IMR-90 (cell line): ENCODE data around the gene PCDHGA4. TPM values are rescaled to one million over a fixed set of nuclear protein-coding genes. Genes with fewer than 3 reads are reported as not detected.

Source experiments
- ATAC-seq: fragments of 200-7000 bp; cut with Tn5 transposase; 2 replicates; pipeline ENCODE4 v1.9.1; 2020; ENCODE audit warnings: low read depth, mild to moderate bottlenecking, moderate library complexity
- BruUV-seq: library from RNA; stranded (reverse); fragments of 400-500 nt; replicated peaks from 2 replicates; lab custom pipeline; 2021; lab: Mats Ljungman, UMichigan
- CTCF ChIA-PET: fragments of 300-600 bp; formaldehyde crosslinking; extraction: SDS; loops from one replicate; lab custom pipeline; 2021; ENCODE audit warnings: antibody characterized with exemption; lab: Yijun Ruan, JAX
- POLR2A ChIA-PET: fragments of 300-600 bp; sonication (Branson Sonifier 250); formaldehyde crosslinking; loops from one replicate; lab custom pipeline; 2022; ENCODE audit warnings: antibody characterized with exemption; ENCODE audit not compliant: unreplicated experiment; lab: Charles Lee
- DNase-seq: peaks from one replicate; pipeline ENCODE4 v3.0.0; 2013
- H2AFZ ChIP-seq: replicated peaks from 2 replicates; pipeline ENCODE3; 2013; ENCODE audit warnings: low read length, mild to moderate bottlenecking; ENCODE audit not compliant: poor library complexity
- H2AK5ac ChIP-seq: 2 replicates; pipeline ENCODE4 v1.6.1; 2013; ENCODE audit warnings: low read depth, low read length, inconsistent platforms
- H2AK9ac ChIP-seq: replicated peaks from 2 replicates; pipeline ENCODE3; 2013; ENCODE audit warnings: mild to moderate bottlenecking, low read depth, low read length, moderate library complexity; ENCODE audit not compliant: poor library complexity
- H2BK120ac ChIP-seq: 2 replicates; pipeline ENCODE4 v1.6.1; 2013; ENCODE audit warnings: low read depth, low read length, inconsistent platforms
- H2BK15ac ChIP-seq: 3 replicates; pipeline ENCODE4 v1.6.1; 2013; ENCODE audit warnings: low read depth, low read length, inconsistent platforms
- H2BK20ac ChIP-seq: 2 replicates; pipeline ENCODE4 v1.6.1; 2013; ENCODE audit warnings: low read depth, mild to moderate bottlenecking, inconsistent platforms, low read length, moderate library complexity
- H2BK5ac ChIP-seq: 2 replicates; pipeline ENCODE4 v1.6.1; 2013; ENCODE audit warnings: mild to moderate bottlenecking, low read depth, low read length, inconsistent platforms; ENCODE audit not compliant: poor library complexity, severe bottlenecking
- H3K14ac ChIP-seq: replicated peaks from 2 replicates; pipeline ENCODE4 v1.6.1; 2013; ENCODE audit warnings: low read depth, low read length, inconsistent platforms
- H3K18ac ChIP-seq: 2 replicates; pipeline ENCODE4 v1.6.1; 2013; ENCODE audit warnings: low read depth, low read length, control low read depth
- H3K23ac ChIP-seq: 2 replicates; pipeline ENCODE4 v1.6.1; 2013; ENCODE audit warnings: low read depth, low read length, inconsistent platforms
- H3K27ac ChIP-seq: 2 replicates; pipeline ENCODE4 v1.5.1; 2013; ENCODE audit warnings: mild to moderate bottlenecking, control low read depth, low read length; ENCODE audit not compliant: insufficient read depth
- H3K27me3 ChIP-seq: 2 replicates; pipeline ENCODE4 v1.6.1; 2013; ENCODE audit warnings: low read length; ENCODE audit not compliant: control insufficient read depth, insufficient read depth
- H3K36me3 ChIP-seq: 2 replicates; pipeline ENCODE4 v1.6.1; 2013; ENCODE audit warnings: low read length, mixed read lengths; ENCODE audit not compliant: control insufficient read depth, insufficient read depth
- H3K4ac ChIP-seq: 2 replicates; pipeline ENCODE4 v1.6.1; 2013; ENCODE audit warnings: low read depth, low read length, inconsistent platforms
- H3K4me1 ChIP-seq: 2 replicates; pipeline ENCODE4 v1.6.1; 2013; ENCODE audit warnings: low read length, mixed read lengths; ENCODE audit not compliant: control insufficient read depth, insufficient read depth
- H3K4me2 ChIP-seq: 2 replicates; pipeline ENCODE4 v1.6.1; 2013; ENCODE audit warnings: low read depth, mild to moderate bottlenecking, control low read depth, low read length, moderate library complexity
- H3K4me3 ChIP-seq: 2 replicates; pipeline ENCODE4 v1.5.1; 2013; ENCODE audit warnings: low read depth, mild to moderate bottlenecking, control low read depth, low read length, moderate library complexity; ENCODE audit not compliant: insufficient read depth
- H3K56ac ChIP-seq: 2 replicates; pipeline ENCODE4 v1.6.1; 2013; ENCODE audit warnings: low read length, inconsistent platforms; ENCODE audit not compliant: insufficient read depth; ENCODE audit errors: extremely low read depth
- H3K79me1 ChIP-seq, 2 experiments: 2 replicates each; pipeline ENCODE4 v1.6.1; 2013; ENCODE audit warnings: low read length in 2 of 2, inconsistent platforms in 1 of 2, low read depth in 1 of 2
- H3K9ac ChIP-seq: 2 replicates; pipeline ENCODE4 v1.6.1; 2013; ENCODE audit warnings: low read depth, low read length, control low read depth
- H3K9me1 ChIP-seq: 2 replicates; pipeline ENCODE4 v1.6.1; 2013; ENCODE audit warnings: low read length, inconsistent platforms; ENCODE audit not compliant: insufficient read depth
- H3K9me3 ChIP-seq: 2 replicates; pipeline ENCODE4 v1.6.1; 2013; ENCODE audit warnings: low read length; ENCODE audit not compliant: control insufficient read depth, insufficient read depth
- H4K20me1 ChIP-seq: 2 replicates; pipeline ENCODE4 v1.6.1; 2013; ENCODE audit warnings: low read length, inconsistent platforms; ENCODE audit not compliant: insufficient read depth
- H4K5ac ChIP-seq: 2 replicates; pipeline ENCODE4 v1.6.1; 2013; ENCODE audit warnings: mild to moderate bottlenecking, low read depth, low read length, control low read depth
- H4K8ac ChIP-seq, 2 experiments: 2 replicates each; pipeline ENCODE4 v1.6.1; 2013; ENCODE audit warnings: low read depth in 2 of 2, low read length in 2 of 2, control low read depth in 1 of 2, inconsistent platforms in 1 of 2
- H4K91ac ChIP-seq: 2 replicates; pipeline ENCODE4 v1.6.1; 2013; ENCODE audit warnings: low read depth, low read length, inconsistent platforms; ENCODE audit not compliant: insufficient read depth
- BHLHE40 ChIP-seq: fragments of 150-350 bp; IDR thresholded peaks from 2 replicates; pipeline ENCODE4 v1.6.1; 2016; ENCODE audit warnings: mild to moderate bottlenecking, low read depth, low read length
- CEBPB ChIP-seq: IDR thresholded peaks from 2 replicates; pipeline ENCODE4 v1.6.1; 2012; ENCODE audit warnings: low read depth, low read length, improper control_type of control experiment
- CHD1 ChIP-seq: IDR thresholded peaks from 2 replicates; pipeline ENCODE4 v1.6.1; 2012; ENCODE audit warnings: low read depth, low read length, improper control_type of control experiment
- ELK1 ChIP-seq: fragments of 150-350 bp; IDR thresholded peaks from 2 replicates; pipeline ENCODE4 v1.6.1; 2016; ENCODE audit warnings: low read depth, mild to moderate bottlenecking, low read length, moderate library complexity, borderline replicate concordance
- FOS ChIP-seq: fragments of 150-350 bp; IDR thresholded peaks from 2 replicates; pipeline ENCODE4 v1.6.1; 2016; ENCODE audit warnings: low read depth, low read length
- MAFK ChIP-seq: IDR thresholded peaks from 2 replicates; pipeline ENCODE4 v1.6.1; 2012; ENCODE audit warnings: low read depth, low read length, improper control_type of control experiment
- MAZ ChIP-seq: IDR thresholded peaks from 2 replicates; pipeline ENCODE4 v1.6.1; 2012; ENCODE audit warnings: low read depth, mild to moderate bottlenecking, low read length, improper control_type of control experiment, moderate library complexity, borderline replicate concordance
- MXI1 ChIP-seq: IDR thresholded peaks from 2 replicates; pipeline ENCODE4 v1.6.1; 2012; ENCODE audit warnings: low read depth, mild to moderate bottlenecking, low read length, moderate library complexity, borderline replicate concordance
- NFE2L2 ChIP-seq: fragments of 150-350 bp; IDR thresholded peaks from 2 replicates; pipeline ENCODE4 v1.6.1; 2016; ENCODE audit warnings: low read depth, mild to moderate bottlenecking, low read length
- POLR2A ChIP-seq: IDR thresholded peaks from 2 replicates; pipeline ENCODE4 v1.6.1; 2012; ENCODE audit warnings: mild to moderate bottlenecking, low read depth, low read length
- RAD21 ChIP-seq: IDR thresholded peaks from 2 replicates; pipeline ENCODE4 v1.6.1; 2012; ENCODE audit warnings: low read length, improper control_type of control experiment
- RCOR1 ChIP-seq: IDR thresholded peaks from 2 replicates; pipeline ENCODE4 v1.6.1; 2012; ENCODE audit warnings: mild to moderate bottlenecking, low read length, improper control_type of control experiment; ENCODE audit not compliant: insufficient replicate concordance
- RFX5 ChIP-seq: IDR thresholded peaks from 2 replicates; pipeline ENCODE4 v1.8.0; 2012; ENCODE audit warnings: low read depth, mild to moderate bottlenecking, low read length, moderate library complexity
- SMC3 ChIP-seq: fragments of 150-350 bp; IDR thresholded peaks from 2 replicates; pipeline ENCODE4 v1.6.1; 2016; ENCODE audit warnings: low read depth, mild to moderate bottlenecking, antibody characterized with exemption, low read length, moderate library complexity
- USF2 ChIP-seq: fragments of 150-350 bp; IDR thresholded peaks from 2 replicates; pipeline ENCODE4 v1.6.1; 2017; ENCODE audit warnings: mild to moderate bottlenecking, antibody characterized with exemption, low read length, low read depth
- WGBS, 2 experiments: methylation state at CpG; one replicate each; pipeline versions ENCODE4 v1.1.5 to v1.1.7; 2013; ENCODE audit warnings: missing lambda C conversion rate in 2 of 2; ENCODE audit not compliant: insufficient read length in 1 of 2; ENCODE audit errors: extremely low coverage in 2 of 2; 5-methylcytosine and 5-hydroxymethylcytosine counted together
- dilution Hi-C: fragments of 300-500 bp; cut with HindIII; formaldehyde crosslinking; loops from one replicate; pipeline ENCODE4 v1.14.3; 2018; ENCODE audit warnings: low sequenced_read_pairs; ENCODE audit not compliant: unreplicated experiment
- in situ Hi-C: fragments of 300-500 bp; cut with MboI; formaldehyde crosslinking; loops from 3 replicates; pipeline ENCODE4 v1.14.3; 2019; ENCODE audit warnings: low sequenced_read_pairs, inconsistent platforms, mixed read lengths
- intact Hi-C: fragments of 100-400 bp; cut with micrococcal nuclease; formaldehyde crosslinking; loops from 2 replicates; pipeline ENCODE4 v1.10.0; 2022
- polyA plus RNA-seq, 3 experiments: library from polyadenylated mRNA; depleted of rRNA; stranded (reverse); fragments of >200 nt; gene quantifications; 2 replicates each; pipeline ENCODE4 v1.2.3, GENCODE V29; 2012; ENCODE audit warnings: low replicate concordance in 1 of 3
- total RNA-seq: library from RNA; depleted of rRNA; stranded (reverse); fragments of >200 nt; gene quantifications from 2 replicates; pipeline ENCODE4 v1.2.3, GENCODE V29; 2012

PCDHGA4 gene
- total and polyA plus RNA-seq, 2 of the 4 experiments (the other 2 are of a cell fraction), result 3.5 to 5.4 TPM

GRCh38 chr5:141384471-141385267 lies 29.8 kb downstream of the PCDHGA4 start:
- Histone ChIP-seq H4K5ac (no peak overlapping the region), H3K9me3 (peaks cover 43% of the 10 kb centered on the region)
- ATAC-seq, result no peak
- TF ChIP-seq BHLHE40 (no peak), NFE2L2 (no peak), ELK1 (no peak), USF2 (no peak), SMC3 (no peak), POLR2A (no peak), CEBPB (no peak), FOS (no peak), RFX5 (no peak), CHD1 (no peak), MAZ (no peak), RCOR1 (no peak), MXI1 (no peak), RAD21 (no peak), MAFK (no peak)

More at GRCh38 chr5:141384471-141385267, 29.8 kb downstream of the PCDHGA4 start:
- H2BK15ac ChIP-seq, result no peak overlapping the region
- intact Hi-C loops (no loop called here), dilution Hi-C loops (no loop called here), in situ Hi-C loops (no loop called here)
- ChIA-PET POLR2A (no interaction called here), CTCF (no interaction called here)
- no peak overlapping the region for H3K9ac ChIP-seq
- H3K36me3 ChIP-seq, result peaks cover 9% of the 10 kb centered on the region; the same call in 1 of the 2 replicates
- no peak overlapping the region for H3K27ac ChIP-seq
- peak overlapping the region; percentile 2 for H2AFZ ChIP-seq
- no peak overlapping the region for H2AK5ac ChIP-seq
- H3K4ac ChIP-seq, result no peak overlapping the region
- H4K8ac ChIP-seq, result no peak overlapping the region
- no peaks in the 10 kb centered on the region for H3K9me1 ChIP-seq
- peaks cover 1% of the 10 kb centered on the region; the same call in 1 of the 2 replicates for H3K4me1 ChIP-seq
- no peak overlapping the region for H3K4me3 ChIP-seq
- no peak overlapping the region for H2BK120ac ChIP-seq
- no peak overlapping the region for H3K4me2 ChIP-seq
- no peak overlapping the region for H3K23ac ChIP-seq
- peaks cover 7 to 13% of the 10 kb centered on the region in 2 experiments; a peak in 3 of 4 replicates for H3K79me1 ChIP-seq
- WGBS, 2 experiments, result 59% methylated on average over 23 of the region's 43 CpGs; no CpG with 5 or more reads in 1 of the 2 experiments
- BruUV-seq, result no TSS peak
- H4K91ac ChIP-seq, result no peak overlapping the region
- H2AK9ac ChIP-seq, result peak overlapping the region; percentile 89
- no peak overlapping the region for H3K56ac ChIP-seq
- H3K27me3 ChIP-seq, result no peaks in the 10 kb centered on the region
- no peaks in the 10 kb centered on the region for H4K20me1 ChIP-seq
- no peak overlapping the region for H3K18ac ChIP-seq
- no peak overlapping the region for H2BK5ac ChIP-seq
- H2BK20ac ChIP-seq, result no peak overlapping the region
- no peak overlapping the region for H3K14ac ChIP-seq
- no peak for DNase-seq
